Central memory CD8-positive, alpha-beta T cell (primary cell): ENCODE data around the gene ADAMTS12.

Source experiments
- ATAC-seq: fragments of 150-1000 bp; cut with Tn5 transposase; replicated peaks from 2 replicates; pipeline ENCODE4 v1.10.0; 2022; ENCODE audit warnings: mild to moderate bottlenecking, moderate FRiP score, moderate number of reproducible peaks; ENCODE audit not compliant: poor library complexity, severe bottlenecking; ENCODE audit errors: extremely low read depth
- DNase-seq, 2 donors: peaks; one replicate each; pipeline ENCODE4 v3.0.0; 2021; ENCODE audit warnings: low spot score in 2 of 2
- H3K27ac Mint-ChIP-seq: one replicate; pipeline ENCODE4 v1.8.0; 2022; ENCODE audit warnings: low read depth, mild to moderate bottlenecking, moderate library complexity, mixed read lengths
- H3K27me3 Mint-ChIP-seq: one replicate; pipeline ENCODE4 v1.8.0; 2022; ENCODE audit warnings: mixed read lengths
- H3K36me3 Mint-ChIP-seq: one replicate; pipeline ENCODE4 v1.8.0; 2022; ENCODE audit warnings: mild to moderate bottlenecking, moderate library complexity, mixed read lengths; ENCODE audit not compliant: insufficient read depth
- H3K4me1 Mint-ChIP-seq: one replicate; pipeline ENCODE4 v1.8.0; 2022; ENCODE audit warnings: mixed read lengths
- H3K4me3 Mint-ChIP-seq: one replicate; pipeline ENCODE4 v1.8.0; 2022; ENCODE audit warnings: mild to moderate bottlenecking, moderate library complexity, mixed read lengths
- H3K9me3 Mint-ChIP-seq: one replicate; pipeline ENCODE4 v1.8.0; 2022; ENCODE audit warnings: mixed read lengths

Gene ADAMTS12

DNA sequence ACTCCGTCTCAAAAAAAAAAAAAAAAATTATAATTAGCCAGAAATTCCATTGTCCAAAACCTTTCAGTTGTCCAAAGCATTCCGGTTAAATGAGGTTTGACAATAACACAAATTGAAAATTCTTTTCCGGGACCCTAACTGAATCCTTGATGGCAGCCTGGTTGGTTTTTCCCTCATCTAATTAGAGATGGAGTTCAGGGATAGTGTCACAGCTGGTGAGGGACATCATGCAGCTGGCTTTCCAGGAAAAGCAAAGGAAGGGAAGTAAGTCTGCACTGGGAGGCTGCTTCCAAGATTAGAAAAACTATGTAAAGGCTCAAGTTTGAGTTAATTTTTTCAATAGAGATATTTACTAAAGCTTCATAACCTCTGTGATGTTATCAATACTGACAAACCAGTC lies 195.4 kb downstream of the ADAMTS12 start:
- DNase-seq: no peak
- Mint-ChIP-seq H3K9me3 (peaks cover 11% of the 10 kb centered on the region), H3K36me3 (no peaks in the 10 kb centered on the region), H3K27me3 (peaks cover 20% of the 10 kb centered on the region), H3K4me3 (no peak overlapping the region), H3K27ac (no peak overlapping the region), H3K4me1 (no peaks in the 10 kb centered on the region)
- no peak for ATAC-seq

DNA sequence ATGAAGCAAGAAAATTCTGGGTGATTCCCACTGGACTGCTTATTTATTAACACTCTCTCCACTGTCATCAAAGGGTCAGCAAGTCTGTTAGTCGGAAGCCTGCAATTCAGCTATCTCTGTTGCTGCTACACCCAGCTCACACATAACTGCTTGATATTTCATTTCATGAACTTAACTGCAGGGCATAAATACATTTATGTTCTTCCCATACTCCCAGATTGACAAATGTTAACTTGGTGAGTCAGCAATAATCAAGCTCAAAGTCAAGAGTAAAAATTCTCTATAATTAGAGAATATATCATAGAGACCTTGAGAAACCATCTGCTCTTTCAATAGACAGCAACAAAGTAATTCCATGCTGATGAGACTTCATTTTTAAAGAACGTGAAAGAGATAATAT lies 198.8 kb downstream of the ADAMTS12 start:
- DNase-seq (no peak), ATAC-seq (no peak)
- H3K27me3 Mint-ChIP-seq: peaks cover 27% of the 10 kb centered on the region
- no peak overlapping the region for H3K4me3 Mint-ChIP-seq
- H3K36me3 Mint-ChIP-seq: no peaks in the 10 kb centered on the region
- H3K9me3 Mint-ChIP-seq: peaks cover 11% of the 10 kb centered on the region
- H3K4me1 Mint-ChIP-seq: no peaks in the 10 kb centered on the region
- no peak overlapping the region for H3K27ac Mint-ChIP-seq

DNA sequence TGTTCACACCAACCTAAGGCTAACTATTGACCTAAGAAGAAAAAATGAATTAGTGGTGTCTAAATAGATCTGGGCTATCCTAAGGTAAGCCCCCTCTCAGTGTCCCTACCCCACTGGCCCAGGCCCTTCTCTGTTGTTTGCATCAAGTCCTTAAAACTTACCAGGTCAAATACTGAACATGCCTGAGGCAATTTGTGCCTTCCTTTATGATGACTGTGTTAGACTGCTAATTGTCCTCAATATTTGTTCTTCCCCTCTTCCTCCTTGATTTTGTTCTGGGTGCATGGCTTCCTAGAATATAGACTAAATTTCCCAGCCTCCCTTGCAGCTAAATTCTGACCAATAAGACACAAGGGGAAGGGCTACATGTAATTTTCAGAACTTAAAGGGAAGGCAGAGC lies 199.9 kb downstream of the ADAMTS12 start:
- Mint-ChIP-seq H3K27me3 (peaks cover 27% of the 10 kb centered on the region), H3K4me1 (no peaks in the 10 kb centered on the region), H3K4me3 (no peak overlapping the region), H3K27ac (no peak overlapping the region), H3K9me3 (peaks cover 11% of the 10 kb centered on the region), H3K36me3 (no peaks in the 10 kb centered on the region)
- no peak for DNase-seq
- ATAC-seq: no peak

DNA sequence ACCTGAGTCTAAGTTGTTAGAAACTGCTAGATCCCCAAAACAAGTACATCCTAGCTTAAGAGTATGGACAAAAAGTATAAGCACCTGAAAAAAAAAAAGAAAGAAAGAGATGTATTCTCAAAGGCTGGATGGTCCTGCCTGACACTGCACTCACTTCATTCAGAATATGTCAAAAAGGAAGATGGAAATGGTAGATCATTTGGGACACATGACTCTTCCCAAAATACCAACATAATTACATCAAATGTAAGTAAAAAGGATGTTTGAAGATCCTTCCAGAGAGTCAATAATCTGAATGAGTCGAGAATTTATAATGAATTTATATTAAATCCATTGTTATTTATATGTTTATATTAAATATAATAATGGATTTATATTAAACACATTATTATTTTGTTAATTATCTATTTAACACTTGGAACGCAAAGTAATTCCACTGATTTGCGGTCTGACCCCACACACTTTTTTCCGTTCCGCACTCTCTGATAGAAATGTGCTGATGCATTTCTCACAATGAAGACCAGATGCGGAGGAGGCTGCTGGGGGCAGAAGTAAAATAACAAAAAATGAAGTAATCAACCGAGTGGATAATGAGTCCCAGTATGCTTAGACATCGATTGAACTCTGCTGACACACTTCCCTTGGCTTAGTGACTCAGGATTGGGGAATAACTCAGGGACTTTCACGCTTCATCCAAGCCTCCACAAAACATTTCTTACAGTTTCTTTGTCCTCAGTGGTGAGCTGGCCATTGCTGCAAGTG lies 201.2 kb downstream of the ADAMTS12 start:
- H3K4me3 Mint-ChIP-seq: no peak overlapping the region
- DNase-seq (no peak), ATAC-seq (no peak)
- H3K27me3 Mint-ChIP-seq: peaks cover 32% of the 10 kb centered on the region
- peaks cover 10% of the 10 kb centered on the region for H3K9me3 Mint-ChIP-seq
- no peaks in the 10 kb centered on the region for H3K36me3 Mint-ChIP-seq
- no peak overlapping the region for H3K27ac Mint-ChIP-seq
- no peaks in the 10 kb centered on the region for H3K4me1 Mint-ChIP-seq

DNA sequence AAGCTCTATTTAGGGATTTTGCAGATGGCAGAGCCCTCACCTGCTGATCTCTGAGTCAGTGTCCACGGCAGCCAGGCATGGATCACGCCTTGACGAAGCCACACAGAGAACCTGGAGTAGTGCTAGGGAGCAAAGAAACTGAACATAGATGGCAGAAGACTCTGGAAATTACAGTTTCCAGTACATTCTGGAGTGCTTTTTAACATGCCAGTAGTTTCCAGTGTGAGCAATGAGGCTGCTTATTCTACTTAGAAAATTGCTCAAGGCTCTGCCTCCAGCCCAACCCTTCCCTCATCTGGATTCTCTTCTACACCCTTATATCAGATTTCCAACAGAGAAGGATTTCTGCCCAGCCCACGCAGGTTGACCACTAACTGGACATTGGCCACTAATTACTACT lies 203.3 kb downstream of the ADAMTS12 start:
- ATAC-seq: no peak
- peaks cover 2% of the 10 kb centered on the region for H3K36me3 Mint-ChIP-seq
- H3K27me3 Mint-ChIP-seq: peaks cover 20% of the 10 kb centered on the region
- H3K27ac Mint-ChIP-seq: no peak overlapping the region
- no peak overlapping the region for H3K4me3 Mint-ChIP-seq
- peaks cover 3% of the 10 kb centered on the region for H3K9me3 Mint-ChIP-seq
- no peaks in the 10 kb centered on the region for H3K4me1 Mint-ChIP-seq
- DNase-seq: no peak

DNA sequence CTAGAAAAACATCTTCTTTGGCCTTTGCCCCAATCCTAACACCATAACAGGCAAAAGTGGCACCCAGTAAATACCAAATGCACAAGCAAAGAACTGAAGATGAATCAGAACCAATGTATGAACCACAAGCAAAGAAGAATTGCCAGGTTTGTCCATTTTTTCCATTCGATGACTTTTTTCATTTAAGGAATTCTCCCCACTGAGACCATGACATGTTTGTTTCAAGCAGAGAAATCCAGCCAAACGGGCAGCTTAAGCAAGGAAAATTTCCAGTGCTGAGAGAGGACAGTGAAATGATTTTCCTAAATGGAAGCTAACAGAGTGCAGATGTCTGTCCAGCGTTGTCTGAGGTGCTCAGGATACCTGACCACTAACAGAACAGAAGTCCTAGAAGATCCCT lies 203.7 kb downstream of the ADAMTS12 start:
- Mint-ChIP-seq H3K9me3 (no peaks in the 10 kb centered on the region), H3K4me3 (no peak overlapping the region), H3K4me1 (no peaks in the 10 kb centered on the region), H3K27me3 (peaks cover 16% of the 10 kb centered on the region), H3K27ac (no peak overlapping the region), H3K36me3 (peaks cover 2% of the 10 kb centered on the region)
- no peak for DNase-seq
- no peak for ATAC-seq

DNA sequence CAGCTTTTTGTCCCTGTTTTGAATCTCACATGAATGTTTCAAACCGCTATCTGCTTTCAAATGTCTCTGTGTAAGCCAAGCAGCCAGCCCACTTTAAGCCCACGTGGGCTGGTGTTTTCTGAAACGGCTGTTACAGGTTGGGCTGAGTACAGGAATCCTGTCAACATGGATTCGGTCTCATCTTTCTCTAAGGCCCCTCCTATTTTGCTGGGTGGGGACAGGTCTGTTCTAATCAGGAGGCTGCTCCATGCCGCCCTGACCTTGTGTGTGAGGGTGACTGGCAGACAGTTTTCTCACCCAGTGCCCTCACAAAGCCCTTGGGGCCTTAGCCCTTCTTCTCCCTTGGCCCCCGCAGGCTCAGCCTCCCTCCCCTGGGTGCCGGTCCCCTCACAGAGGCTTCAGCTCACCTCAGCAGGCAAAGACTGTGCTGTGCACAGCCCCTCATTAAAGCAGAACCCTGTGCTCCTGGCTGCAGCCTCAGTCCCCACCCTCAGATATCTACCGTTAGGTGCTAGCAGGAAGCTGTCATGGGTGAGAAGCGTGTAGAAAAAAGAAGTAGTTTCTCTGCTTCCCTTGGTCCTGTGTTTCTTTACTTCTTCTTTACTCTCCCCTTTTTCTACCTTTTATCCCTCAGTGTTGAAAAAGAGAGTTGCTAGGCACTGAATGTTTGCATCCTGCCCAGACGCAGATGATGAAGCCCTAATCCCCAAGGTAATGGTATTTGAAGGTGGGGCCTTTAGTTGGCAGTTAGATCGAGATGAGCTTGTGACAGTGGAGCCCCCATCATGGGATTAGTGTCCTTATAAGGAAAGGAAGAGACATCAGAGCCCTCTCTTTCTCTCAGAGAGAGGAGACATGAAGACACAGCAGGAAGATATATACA lies 205.7 kb downstream of the ADAMTS12 start:
- no peaks in the 10 kb centered on the region for H3K9me3 Mint-ChIP-seq
- peaks cover 2% of the 10 kb centered on the region for H3K36me3 Mint-ChIP-seq
- no peaks in the 10 kb centered on the region for H3K4me1 Mint-ChIP-seq
- H3K4me3 Mint-ChIP-seq: no peak overlapping the region
- DNase-seq (no peak), ATAC-seq (no peak)
- peaks cover 16% of the 10 kb centered on the region for H3K27me3 Mint-ChIP-seq
- no peak overlapping the region for H3K27ac Mint-ChIP-seq

DNA sequence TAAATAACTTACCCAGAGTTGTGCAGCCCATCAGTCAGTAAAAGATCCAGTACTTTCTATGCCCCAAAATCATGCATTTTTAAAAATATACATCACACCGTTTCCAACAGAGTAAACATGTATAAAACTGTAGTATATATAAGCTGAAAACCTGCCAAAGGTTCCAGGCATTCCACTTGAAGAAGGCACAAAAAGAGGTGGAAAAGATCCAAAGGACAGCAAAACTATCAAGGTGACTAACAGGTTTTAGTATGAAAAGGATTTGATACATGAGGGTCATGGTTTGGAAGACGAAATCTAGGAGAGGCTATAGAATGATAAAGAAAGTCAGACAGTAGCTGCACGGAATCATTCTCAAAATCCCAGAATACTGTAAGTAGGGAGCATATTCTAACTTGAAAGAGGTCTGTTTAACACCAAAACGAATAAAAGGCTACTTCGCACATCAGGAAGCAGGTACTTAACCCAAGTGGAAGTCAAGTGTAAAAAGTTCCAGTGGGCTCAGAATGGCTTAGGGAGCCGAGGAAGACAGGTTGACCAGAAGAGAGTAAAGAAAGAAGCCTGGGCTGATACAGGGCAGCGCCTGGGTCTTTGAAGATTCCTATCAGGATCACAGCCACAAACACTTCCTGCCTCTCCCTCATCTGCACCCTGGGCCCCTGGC lies 207.2 kb downstream of the ADAMTS12 start:
- H3K9me3 Mint-ChIP-seq: no peaks in the 10 kb centered on the region
- peaks cover 16% of the 10 kb centered on the region for H3K27me3 Mint-ChIP-seq
- no peak for ATAC-seq
- no peaks in the 10 kb centered on the region for H3K4me1 Mint-ChIP-seq
- no peak overlapping the region for H3K4me3 Mint-ChIP-seq
- DNase-seq: no peak
- no peak overlapping the region for H3K27ac Mint-ChIP-seq
- H3K36me3 Mint-ChIP-seq: peaks cover 2% of the 10 kb centered on the region

DNA sequence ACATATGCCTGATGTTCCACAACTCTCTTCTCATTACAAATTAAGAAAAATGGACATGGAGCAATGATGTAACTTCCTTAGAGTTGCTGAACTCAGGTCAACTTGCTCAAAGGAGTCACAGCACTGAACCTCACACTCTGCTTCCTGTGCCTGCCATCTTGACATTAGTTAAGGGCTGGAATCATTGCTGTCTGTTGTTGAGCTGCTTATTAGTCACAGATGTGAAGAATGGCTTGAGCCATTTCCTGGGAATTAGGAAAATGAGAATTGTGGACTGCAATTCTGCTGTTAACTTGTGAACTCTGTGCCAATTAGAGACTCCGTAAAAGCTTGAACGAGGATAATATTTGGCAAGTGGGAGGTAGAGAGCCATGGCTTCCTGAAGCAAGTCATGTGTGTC lies 212.0 kb downstream of the ADAMTS12 start:
- Mint-ChIP-seq H3K4me3 (no peak overlapping the region), H3K27ac (no peak overlapping the region), H3K9me3 (no peaks in the 10 kb centered on the region), H3K27me3 (no peaks in the 10 kb centered on the region), H3K36me3 (no peaks in the 10 kb centered on the region), H3K4me1 (no peaks in the 10 kb centered on the region)
- DNase-seq (no peak), ATAC-seq (no peak)

DNA sequence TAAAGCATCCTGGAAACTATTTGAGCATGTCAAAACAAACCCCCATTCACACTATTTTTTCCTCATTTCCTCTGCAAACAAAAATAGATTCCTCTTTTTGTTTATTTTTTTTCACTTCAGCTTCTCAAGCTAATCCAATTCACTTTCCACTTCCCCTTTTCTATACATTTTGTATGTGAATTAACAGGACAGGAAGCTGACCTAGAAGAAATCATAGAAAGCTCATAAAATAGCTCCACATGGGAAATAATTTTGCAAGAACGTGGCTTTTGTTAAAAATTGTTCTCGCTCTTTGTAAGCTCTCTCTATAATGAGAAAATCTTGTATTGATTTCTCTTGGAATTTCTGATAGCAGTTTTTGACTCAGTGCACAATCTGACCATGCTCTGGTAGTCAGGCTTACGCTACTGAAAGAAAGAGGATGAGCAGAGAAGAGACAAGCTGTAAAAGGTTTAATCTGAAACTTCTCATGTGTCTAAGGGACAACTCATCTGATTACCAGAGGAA lies 215.8 kb downstream of the ADAMTS12 start:
- H3K4me1 Mint-ChIP-seq: no peaks in the 10 kb centered on the region
- H3K27me3 Mint-ChIP-seq: no peaks in the 10 kb centered on the region
- no peak for DNase-seq
- no peak overlapping the region for H3K27ac Mint-ChIP-seq
- ATAC-seq: no peak
- no peaks in the 10 kb centered on the region for H3K36me3 Mint-ChIP-seq
- no peaks in the 10 kb centered on the region for H3K9me3 Mint-ChIP-seq
- no peak overlapping the region for H3K4me3 Mint-ChIP-seq

DNA sequence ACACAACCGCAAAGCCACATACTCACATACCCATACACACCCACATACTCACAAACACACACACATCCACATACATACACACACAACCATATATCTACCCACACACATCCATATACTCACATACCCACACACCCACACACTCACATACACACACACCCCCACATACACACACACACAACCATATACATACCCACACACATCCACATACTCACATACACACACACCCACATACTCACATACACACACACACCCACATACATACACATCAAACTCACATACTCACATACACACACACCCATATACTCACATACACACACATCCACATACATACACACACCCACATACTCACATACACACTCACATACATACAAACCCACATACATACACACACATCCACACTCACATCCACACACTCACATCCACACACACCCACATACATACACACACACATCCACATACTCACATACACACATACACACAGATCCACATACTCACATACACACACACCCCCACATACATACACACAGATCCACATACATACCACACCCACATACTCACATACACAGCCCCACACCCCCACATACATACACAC lies 220.0 kb downstream of the ADAMTS12 start:
- Mint-ChIP-seq H3K4me1 (no peaks in the 10 kb centered on the region), H3K36me3 (no peaks in the 10 kb centered on the region), H3K27me3 (no peaks in the 10 kb centered on the region), H3K27ac (no peak overlapping the region), H3K4me3 (no peak overlapping the region), H3K9me3 (no peaks in the 10 kb centered on the region)
- DNase-seq: no peak
- no peak for ATAC-seq

DNA sequence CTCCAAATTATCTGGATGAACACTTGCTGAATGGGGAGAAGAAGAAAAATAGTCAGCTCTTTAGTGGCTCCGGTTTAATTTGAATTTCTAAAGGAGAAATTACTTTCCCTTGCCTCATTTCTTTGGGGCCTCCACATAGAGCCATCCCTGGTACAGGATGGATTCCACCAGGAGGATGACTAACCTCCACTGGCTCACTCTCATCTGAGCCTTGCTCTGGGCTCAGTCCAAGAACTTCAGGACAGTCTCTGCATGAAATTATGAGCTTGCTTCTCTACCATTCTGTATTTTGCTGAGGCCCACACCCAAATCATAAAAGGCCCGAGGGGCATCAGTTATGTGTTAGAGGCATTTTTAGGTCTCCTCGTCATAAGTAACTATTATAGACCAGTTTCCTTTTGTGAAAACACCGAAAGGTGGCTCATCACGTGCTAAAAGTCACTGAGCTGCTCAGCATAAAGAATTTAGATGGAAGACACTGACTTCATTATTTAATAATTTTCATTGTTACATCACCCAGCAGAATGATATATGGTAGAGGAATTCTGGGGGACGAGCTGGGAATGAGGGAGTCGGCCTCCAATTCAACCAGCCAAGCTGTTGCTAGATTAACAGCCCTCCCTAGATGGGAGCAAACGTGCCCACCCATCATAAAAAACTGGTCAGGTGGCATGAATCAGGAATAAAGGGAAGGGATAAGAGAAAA lies 228.9 kb downstream of the ADAMTS12 start:
- Mint-ChIP-seq H3K9me3 (no peaks in the 10 kb centered on the region), H3K36me3 (peaks cover 2% of the 10 kb centered on the region), H3K27ac (no peak overlapping the region), H3K4me3 (no peak overlapping the region), H3K27me3 (no peaks in the 10 kb centered on the region), H3K4me1 (no peaks in the 10 kb centered on the region)
- no peak for DNase-seq
- no peak for ATAC-seq
